Medulla oblongata (tissue), 1 donor: Measurements from ENCODE around the gene ARHGAP28.

Experiments used
- DNase-seq: peaks from one replicate; pipeline ENCODE4 v3.0.0-alpha.2; 2015; ENCODE audit errors: extremely low spot score

Gene ARHGAP28

GRCh38 chr18:6960656-6961055 is 231.1 kb downstream of the ARHGAP28 start:
- DNase-seq: no peak

DNA sequence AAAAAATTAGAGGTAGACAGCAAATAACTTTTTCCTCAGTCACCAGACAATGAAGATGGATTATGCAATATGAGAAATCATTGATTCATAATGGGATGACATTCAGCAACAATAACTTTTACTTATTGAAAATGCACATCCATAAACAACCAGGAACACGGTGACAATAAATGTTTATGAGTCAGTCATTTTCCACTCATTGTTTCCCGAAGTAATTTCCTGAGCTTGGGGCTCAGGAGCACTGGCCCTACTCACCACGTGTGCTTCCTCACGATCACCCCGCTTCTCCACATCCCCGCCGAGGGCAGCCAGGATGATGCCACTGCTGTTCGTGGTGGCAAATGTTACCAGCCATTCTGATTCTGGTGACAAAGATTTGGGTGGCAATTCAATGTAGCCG is 231.8 kb downstream of the ARHGAP28 start:
- DNase-seq: no peak

GRCh38 chr18:6962571-6963451 is 233.3 kb downstream of the ARHGAP28 start:
- no peak for DNase-seq

- no peak for DNase-seq
These were observed 234.1 kb downstream of the ARHGAP28 start for GRCh38 chr18:6963452-6964097.
